Psoas muscle (tissue), 8 donors: ENCODE measurements around the gene POU1F1. TPM values are rescaled to one million over a fixed set of nuclear protein-coding genes. Genes with fewer than 3 reads are reported as not detected.

Source experiments
- ATAC-seq, 4 donors: fragments of 200-7000 bp; cut with Tn5 transposase; one replicate each; pipeline ENCODE4 v1.9.1; 2020; ENCODE audit warnings: moderate library complexity in 3 of 4, mild to moderate bottlenecking in 2 of 4
- DNase-seq, 2 donors: peaks; one replicate each; pipeline ENCODE4 v3.0.0-alpha.2; 2020
- H3K27ac ChIP-seq: fragments of 200-600 bp; one replicate; pipeline ENCODE4 v1.8.0; 2022
- H3K27me3 ChIP-seq, 3 donors: fragments of 200-600 bp in 1 of 3; one replicate each; pipeline versions ENCODE4 v1.6.1 to v1.8.0; 2013 to 2022; ENCODE audit warnings: low read length in 2 of 3, mild to moderate bottlenecking in 2 of 3, moderate library complexity in 1 of 3; ENCODE audit not compliant: insufficient read depth in 3 of 3
- H3K36me3 ChIP-seq, 2 donors: fragments of 200-600 bp in 1 of 2; one replicate each; pipeline versions ENCODE4 v1.6.1 to v1.8.0; 2013 to 2022; ENCODE audit warnings: low read depth in 1 of 2, mild to moderate bottlenecking in 1 of 2, moderate library complexity in 1 of 2; ENCODE audit not compliant: insufficient read depth in 1 of 2
- H3K4me1 ChIP-seq: fragments of 200-600 bp; one replicate; pipeline ENCODE4 v1.8.0; 2022
- H3K4me3 ChIP-seq: fragments of 200-600 bp; one replicate; pipeline ENCODE4 v1.8.0; 2022; ENCODE audit warnings: mild to moderate bottlenecking
- H3K9me3 ChIP-seq: fragments of 200-600 bp; one replicate; pipeline ENCODE4 v1.8.0; 2022
- whole genome bisulfite sequencing, 3 donors: extraction: QIAGEN DNeasy Blood & Tissue Kit; methylation state at CpG; one replicate each; pipeline versions ENCODE4 v1.1.6 to v1.1.7; 2013; 5-methylcytosine and 5-hydroxymethylcytosine counted together
- intact Hi-C, 2 donors: fragments of 100-400 bp; cut with DNase I; formaldehyde crosslinking; loops; one replicate each; pipeline versions ENCODE4 v1.11.0 to v1.14.2; 2022
- polyA plus RNA-seq, 3 donors: library from polyadenylated mRNA; stranded (reverse); fragments of 200-250 nt; gene quantifications; one replicate each; pipeline ENCODE4 v1.2.3, GENCODE V29; 2013
- total RNA-seq, 4 donors: library from RNA; stranded (reverse); fragmentation: NEBNext Ultra II Directional in 2 of 4; extraction: Animal tissue kit (Norgen Biotek cat#: 25700) in 2 of 4; gene quantifications; one replicate each; pipeline versions ENCODE4 v1.2.1 to v1.2.4, GENCODE V29; 2021 to 2023
- TF ChIP-seq, protein P1 (sequence below): fragments of 200-600 bp; IDR thresholded peaks from one replicate; pipeline ENCODE4 v1.8.0; 2022; ENCODE audit warnings: antibody characterized with exemption
- donor health status: healthy with polysubstance abuse.
- donor health status: DM: no; HTN: no; CAD: no; lungs with moderate emphysema.
- donor health status: Bipolar disorder and iron deficiency.
- donor health status: healthy.
- donor health status: DM: yes; HTN: yes; CAD: no.
- donor health status: DM: no; HTN: no; CAD: no.
- donor health status: DM: no; HTN: no; CAD: no.
- donor health status: DM: yes; HTN: yes; CAD: no.

Gene POU1F1
- total and polyA plus RNA-seq, 7 donors, result 0.01 TPM; not detected in 6

DNA sequence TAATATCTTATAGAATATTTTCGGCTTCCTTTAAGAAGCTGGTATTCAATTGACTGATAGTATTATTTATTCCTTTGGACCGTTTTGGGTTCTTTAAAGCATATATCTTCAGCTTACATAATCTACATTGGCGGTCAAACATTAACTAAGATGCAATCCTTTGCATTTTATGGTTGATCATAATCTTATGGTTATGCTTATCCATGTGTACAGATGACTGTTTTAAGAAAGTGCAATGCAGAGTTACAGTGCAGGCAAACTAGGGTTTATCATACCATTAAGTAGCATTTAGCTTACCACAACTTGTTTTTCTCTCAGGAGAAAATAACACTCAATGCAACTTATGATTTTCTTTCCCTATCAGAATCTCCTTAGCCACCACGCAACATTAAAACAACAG lies 41.4 kb upstream of the POU1F1 start:
- Histone ChIP-seq H3K4me3 (no peak overlapping the region), H3K9me3 (no peaks in the 10 kb centered on the region), H3K27ac (no peak overlapping the region), H3K36me3 (no peaks in the 10 kb centered on the region), H3K4me1 (no peaks in the 10 kb centered on the region), H3K27me3 (no peaks in the 10 kb centered on the region)
- WGBS, 3 donors, result 65 to 91% (median 84%) methylated on average over 4 of the region's 4 CpGs
- TF ChIP-seq, protein P1, sequence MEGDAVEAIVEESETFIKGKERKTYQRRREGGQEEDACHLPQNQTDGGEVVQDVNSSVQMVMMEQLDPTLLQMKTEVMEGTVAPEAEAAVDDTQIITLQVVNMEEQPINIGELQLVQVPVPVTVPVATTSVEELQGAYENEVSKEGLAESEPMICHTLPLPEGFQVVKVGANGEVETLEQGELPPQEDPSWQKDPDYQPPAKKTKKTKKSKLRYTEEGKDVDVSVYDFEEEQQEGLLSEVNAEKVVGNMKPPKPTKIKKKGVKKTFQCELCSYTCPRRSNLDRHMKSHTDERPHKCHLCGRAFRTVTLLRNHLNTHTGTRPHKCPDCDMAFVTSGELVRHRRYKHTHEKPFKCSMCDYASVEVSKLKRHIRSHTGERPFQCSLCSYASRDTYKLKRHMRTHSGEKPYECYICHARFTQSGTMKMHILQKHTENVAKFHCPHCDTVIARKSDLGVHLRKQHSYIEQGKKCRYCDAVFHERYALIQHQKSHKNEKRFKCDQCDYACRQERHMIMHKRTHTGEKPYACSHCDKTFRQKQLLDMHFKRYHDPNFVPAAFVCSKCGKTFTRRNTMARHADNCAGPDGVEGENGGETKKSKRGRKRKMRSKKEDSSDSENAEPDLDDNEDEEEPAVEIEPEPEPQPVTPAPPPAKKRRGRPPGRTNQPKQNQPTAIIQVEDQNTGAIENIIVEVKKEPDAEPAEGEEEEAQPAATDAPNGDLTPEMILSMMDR, result no peak
- ATAC-seq, result no peak
- intact Hi-C loops, result no loop called here
- no peak for DNase-seq

DNA sequence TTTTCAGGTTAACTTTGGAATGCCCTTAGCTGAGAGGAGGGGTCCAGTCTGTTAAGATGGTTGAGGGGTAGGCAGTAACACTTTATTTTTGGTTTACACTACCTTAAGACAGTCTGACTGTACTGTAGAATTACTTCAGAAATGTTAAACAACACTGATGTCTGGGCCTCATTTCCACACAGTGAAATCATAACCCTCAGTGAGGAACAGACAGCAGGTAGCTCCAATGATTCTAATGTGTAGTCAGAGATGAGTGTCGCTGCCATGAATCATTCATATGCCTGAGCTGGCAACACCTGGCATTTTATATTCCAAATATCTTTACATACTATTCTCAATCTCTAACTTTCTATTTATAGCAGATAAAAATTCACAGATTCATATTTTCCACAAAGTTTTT lies 37.3 kb upstream of the POU1F1 start:
- 86 to 100% (median 89%) methylated on average over 1 of the region's 1 CpG for WGBS, 3 donors
- ATAC-seq (no peak), DNase-seq (no peak)
- Histone ChIP-seq H3K4me1 (no peaks in the 10 kb centered on the region), H3K27ac (no peak overlapping the region), H3K27me3 (no peaks in the 10 kb centered on the region), H3K36me3 (no peaks in the 10 kb centered on the region), H3K4me3 (no peak overlapping the region), H3K9me3 (no peaks in the 10 kb centered on the region)
- intact Hi-C loops, result no loop called here
- TF ChIP-seq, protein P1, result no peak

DNA sequence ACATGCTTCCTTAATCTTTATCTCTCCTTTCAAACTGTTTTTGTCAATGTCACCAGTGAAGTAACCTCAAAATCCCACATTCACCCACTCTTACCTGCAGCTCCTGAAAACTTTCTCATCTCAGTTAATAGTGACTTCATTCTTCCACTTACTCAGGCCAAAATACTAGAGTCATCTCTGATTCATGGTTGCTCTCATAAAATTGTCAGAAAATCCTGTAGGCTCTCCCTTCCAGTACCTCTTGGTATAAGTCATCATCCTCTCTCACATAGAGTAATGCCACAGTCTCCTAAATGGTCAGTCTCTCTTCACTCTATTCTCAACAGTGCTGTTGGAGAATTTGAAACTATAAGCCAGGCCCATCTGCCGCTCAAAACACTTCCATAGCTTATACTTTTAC lies 34.9 kb upstream of the POU1F1 start:
- TF ChIP-seq, protein P1, result no peak
- Histone ChIP-seq H3K27ac (no peak overlapping the region), H3K36me3 (no peaks in the 10 kb centered on the region), H3K9me3 (no peaks in the 10 kb centered on the region), H3K27me3 (no peaks in the 10 kb centered on the region), H3K4me1 (no peaks in the 10 kb centered on the region), H3K4me3 (no peak overlapping the region)
- intact Hi-C loops, result no loop called here
- DNase-seq (no peak), ATAC-seq (no peak)
- 81 to 86% (median 82%) methylated on average over 1 of the region's 1 CpG for WGBS, 3 donors

DNA sequence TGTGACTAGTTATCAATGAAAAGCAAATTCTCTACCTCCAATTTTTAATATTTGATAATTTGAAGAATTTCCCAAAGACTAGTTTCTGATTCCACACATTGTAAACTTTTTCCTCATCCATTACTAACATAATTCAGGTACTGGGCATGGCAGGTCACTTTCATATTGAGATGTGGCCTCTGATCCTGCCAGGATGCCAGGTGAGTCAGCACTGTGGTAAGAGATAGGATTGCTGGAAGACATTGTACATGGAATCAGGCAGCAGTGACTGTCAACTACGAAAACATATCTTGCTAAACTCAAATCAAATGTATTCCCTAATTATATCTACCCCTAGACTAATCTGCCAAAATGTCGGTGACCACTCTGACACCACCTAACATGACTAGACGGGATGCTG lies 33.2 kb upstream of the POU1F1 start:
- 56 to 92% (median 86%) methylated on average over 3 of the region's 3 CpGs for WGBS, 3 donors

More for the DNA sequence above, 33.2 kb upstream of the POU1F1 start:
- TF ChIP-seq, protein P1, result no peak
- no peaks in the 10 kb centered on the region for H3K9me3 ChIP-seq
- no peaks in the 10 kb centered on the region for H3K36me3 ChIP-seq
- no peak for ATAC-seq
- H3K27me3 ChIP-seq, result no peaks in the 10 kb centered on the region
- no peak overlapping the region for H3K4me3 ChIP-seq
- H3K4me1 ChIP-seq, result no peaks in the 10 kb centered on the region
- no peak overlapping the region for H3K27ac ChIP-seq
- intact Hi-C loops, result loop anchor here in 1 of 2 donors (10.0 kb wide), 1 partner anchor 695 kb away; no protein-coding TSS in a partner anchor
- DNase-seq, result no peak
